ENCODE results near the gene SYT1. TPM values are rescaled to one million over a fixed set of nuclear protein-coding genes. Genes with fewer than 3 reads are reported as not detected.

The SYT1 gene
- total and polyA plus RNA-seq, 9 donors = 0.45 to 18.3 (median 9.7) TPM

DNA sequence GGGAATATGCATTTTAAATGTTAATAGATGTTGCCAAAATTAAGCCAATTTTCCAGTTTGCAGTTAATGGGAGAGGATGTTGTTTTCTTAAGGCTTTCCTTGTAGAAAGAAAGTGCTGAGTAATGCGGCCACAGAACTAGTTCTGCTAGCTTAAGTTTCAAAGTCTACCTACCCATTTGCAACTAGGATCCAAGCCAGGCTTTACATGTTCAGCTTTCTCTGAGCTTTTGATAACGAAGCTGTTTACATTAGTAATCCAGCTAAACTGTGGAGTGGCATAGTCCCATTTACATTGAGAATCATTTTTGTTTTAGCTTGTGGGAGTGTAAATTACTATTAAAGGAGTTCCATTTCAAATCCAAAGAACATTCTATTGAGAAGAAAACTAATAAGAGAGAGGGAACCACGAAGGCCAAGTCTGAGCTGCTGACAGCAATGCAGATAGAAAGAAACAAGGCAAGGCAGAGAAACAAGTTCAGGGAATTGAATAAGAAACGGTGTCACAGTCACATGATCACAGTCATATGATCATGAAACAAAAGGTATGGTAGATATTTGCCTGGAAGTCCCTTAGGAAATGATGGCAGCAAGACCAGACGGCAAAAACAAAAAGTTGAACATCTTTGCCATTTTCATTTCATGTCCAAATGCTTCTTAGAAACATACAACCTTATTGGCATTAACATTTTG is 551.3 kb downstream of the SYT1 start:
- Histone ChIP-seq H3K4me3 (no peak overlapping the region), H3K9me3 (no peaks in the 10 kb centered on the region), H3K27me3 (no peaks in the 10 kb centered on the region), H3K36me3 (no peaks in the 10 kb centered on the region), H3K27ac (no peak overlapping the region), H3K4me1 (ENCODE audit: insufficient read depth) (peaks cover 1% of the 10 kb centered on the region)
- no peak for DNase-seq
- WGBS, 3 donors = 37 to 58% (median 56%) methylated on average over 5 of the region's 5 CpGs
- intact Hi-C loops (cut with DNase I) = no loop called here
- TF ChIP-seq POLR2A (IDR thresholded peaks at IDR 0.05) (no peak), EP300 (IDR thresholded peaks at IDR 0.05) (no peak)

- DNase-seq = no peak
- Histone ChIP-seq H3K27me3 (no peaks in the 10 kb centered on the region), H3K36me3 (no peaks in the 10 kb centered on the region), H3K4me3 (no peak overlapping the region), H3K4me1 (ENCODE audit: insufficient read depth) (peaks cover 9% of the 10 kb centered on the region), H3K27ac (peak overlapping the region in 1 of 2 donors; percentile 38), H3K9me3 (no peaks in the 10 kb centered on the region)
- TF ChIP-seq EP300 (IDR thresholded peaks at IDR 0.05) (no peak), CTCF (IDR thresholded peaks at IDR 0.05) (peak in 2 of 3 donors; percentile 39 to 54), POLR2A (IDR thresholded peaks at IDR 0.05) (no peak)
- intact Hi-C loops (cut with DNase I) = loop anchor here in 1 of 4 donors (10.0 kb wide), 2 partner anchors 135 to 275 kb away; partner anchors contain the start of gene PAWR
These were observed 555.6 kb downstream of the SYT1 start for GRCh38 chr12:79420146-79420618.

GRCh38 chr12:79421236-79421740 is 556.7 kb downstream of the SYT1 start:
- H3K4me1 ChIP-seq (ENCODE audit: insufficient read depth) = peaks cover 8% of the 10 kb centered on the region
- H3K36me3 ChIP-seq = no peaks in the 10 kb centered on the region
- no peaks in the 10 kb centered on the region for H3K9me3 ChIP-seq
- H3K4me3 ChIP-seq = no peak overlapping the region
- WGBS, 3 donors = 86 to 96% (median 88%) methylated on average over 1 of the region's 1 CpG
- intact Hi-C loops (cut with DNase I) = loop anchor here in 1 of 4 donors (10.0 kb wide), 2 partner anchors 134 to 274 kb away; partner anchors contain the start of gene PAWR
- no peak overlapping the region for H3K27ac ChIP-seq
- H3K27me3 ChIP-seq = no peaks in the 10 kb centered on the region
- TF ChIP-seq POLR2A (IDR thresholded peaks at IDR 0.05) (no peak), EP300 (IDR thresholded peaks at IDR 0.05) (no peak), CTCF (IDR thresholded peaks at IDR 0.05) (no peak)
- DNase-seq = no peak

DNA sequence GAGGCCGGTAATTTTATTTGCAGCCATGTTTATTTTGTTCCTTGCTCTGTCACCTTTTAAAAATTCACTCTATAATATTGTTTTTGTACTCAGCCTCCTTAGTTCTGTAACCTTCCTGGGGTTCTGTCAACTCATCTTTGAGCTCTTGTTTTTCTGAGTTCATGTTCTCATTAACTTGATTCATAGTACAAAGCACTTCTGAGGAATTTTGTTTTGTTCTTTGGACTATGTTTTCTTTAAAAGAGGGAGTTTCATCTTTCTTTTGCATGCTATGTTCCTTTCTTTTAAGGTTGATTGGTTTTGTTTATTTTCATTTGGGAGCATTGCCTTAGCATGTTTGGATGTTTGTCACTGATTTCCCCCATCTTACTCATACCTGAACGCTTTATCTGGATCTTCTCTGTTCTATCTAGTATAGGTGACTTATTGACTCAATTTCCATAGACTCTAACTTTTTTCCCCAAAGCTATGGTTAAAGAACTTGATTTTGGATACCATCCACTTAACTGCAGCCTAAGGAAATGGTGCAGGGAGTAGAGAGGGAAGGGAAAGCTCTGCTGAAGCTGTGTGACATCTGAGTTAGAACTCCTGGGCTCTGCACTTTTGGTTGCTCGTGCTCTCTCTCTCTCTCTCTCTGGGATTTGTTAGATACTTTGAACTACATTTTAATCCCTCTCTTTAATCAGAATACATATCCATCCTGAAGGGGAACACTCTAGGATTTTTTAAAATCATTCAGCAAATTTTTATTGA is 557.7 kb downstream of the SYT1 start:
- TF ChIP-seq POLR2A (IDR thresholded peaks at IDR 0.05) (no peak), CTCF (IDR thresholded peaks at IDR 0.05) (no peak), EP300 (IDR thresholded peaks at IDR 0.05) (no peak)
- Histone ChIP-seq H3K27me3 (no peaks in the 10 kb centered on the region), H3K9me3 (no peaks in the 10 kb centered on the region), H3K4me3 (no peak overlapping the region), H3K36me3 (no peaks in the 10 kb centered on the region), H3K27ac (peak overlapping the region in 1 of 2 donors; percentile 57), H3K4me1 (ENCODE audit: insufficient read depth) (peaks cover 10% of the 10 kb centered on the region)
- intact Hi-C loops (cut with DNase I) = loop anchor here in 1 of 4 donors (10.0 kb wide), 2 partner anchors 133 to 273 kb away; partner anchors contain the start of gene PAWR
- DNase-seq = no peak
- WGBS, 3 donors = 16 to 23% (median 21%) methylated on average over 3 of the region's 3 CpGs
